CD14-positive monocyte (primary cell): Measurements from ENCODE around the gene DIRAS1. TPM values are rescaled to one million over a fixed set of nuclear protein-coding genes. Genes with fewer than 3 reads are reported as not detected.

Experiments
- DNase-seq, 3 donors: peaks; one replicate each; pipeline ENCODE4 v3.0.0-alpha.2; 2011 to 2022
- H2AFZ ChIP-seq: 2 replicates; pipeline ENCODE4 v1.6.0; 2012; ENCODE audit warnings: mild to moderate bottlenecking, low read depth, low read length, inconsistent platforms; ENCODE audit not compliant: insufficient read depth, poor library complexity, severe bottlenecking
- H3K27ac ChIP-seq, 2 donors: 1 replicate in 1 of 2; 2 replicates in 1 of 2; pipeline ENCODE4 v1.5.1; 2012 to 2013; ENCODE audit warnings: low read length in 2 of 2, control low read depth in 1 of 2, inconsistent platforms in 1 of 2, low read depth in 1 of 2, mild to moderate bottlenecking in 1 of 2
- H3K27me3 ChIP-seq, 2 donors: one replicate each; pipeline versions ENCODE4 v1.6.0 to v1.6.1; 2011 to 2013; ENCODE audit warnings: low read length in 2 of 2; ENCODE audit not compliant: control insufficient read depth in 2 of 2, insufficient read depth in 2 of 2
- H3K36me3 ChIP-seq, 2 donors: replicated peaks in 1 of 2; 1 replicate in 1 of 2; 2 replicates in 1 of 2; pipeline versions ENCODE4 v1.5.1 to v1.6.1; 2012 to 2013; ENCODE audit warnings: low read length in 2 of 2, control low read depth in 1 of 2, inconsistent platforms in 1 of 2, mild to moderate bottlenecking in 1 of 2; ENCODE audit not compliant: insufficient read depth in 2 of 2, control insufficient read depth in 1 of 2
- H3K4me1 ChIP-seq, 2 donors: 1 replicate in 1 of 2; 2 replicates in 1 of 2; pipeline versions ENCODE4 v1.5.1 to v1.6.1; 2012 to 2013; ENCODE audit warnings: low read length in 2 of 2, control low read depth in 1 of 2, inconsistent platforms in 1 of 2, mild to moderate bottlenecking in 1 of 2, moderate library complexity in 1 of 2; ENCODE audit not compliant: insufficient read depth in 2 of 2, control insufficient read depth in 1 of 2
- H3K4me2 ChIP-seq: replicated peaks from 2 replicates; pipeline ENCODE3; 2012; ENCODE audit warnings: low read length, moderate library complexity, mild to moderate bottlenecking; ENCODE audit not compliant: poor library complexity, severe bottlenecking; ENCODE audit errors: extremely low read depth
- H3K4me3 ChIP-seq, 3 experiments: fragments of 200-600 bp in 1 of 3; sonication (generic) in 1 of 3; replicated peaks in 1 of 3; 1 replicate in 2 of 3; 2 replicates in 1 of 3; pipeline ENCODE4 v1.5.1; 2011 to 2013; ENCODE audit warnings: low read length in 3 of 3, mild to moderate bottlenecking in 3 of 3, control low read depth in 2 of 3, low read depth in 2 of 3, inconsistent platforms in 1 of 3, moderate library complexity in 1 of 3
- H3K79me2 ChIP-seq: 2 replicates; pipeline ENCODE4 v1.6.0; 2012; ENCODE audit warnings: mild to moderate bottlenecking, control low read depth, inconsistent platforms, low read length, moderate library complexity; ENCODE audit not compliant: insufficient read depth
- H3K9ac ChIP-seq: 2 replicates; pipeline ENCODE4 v1.6.0; 2017; ENCODE audit warnings: low read length, mild to moderate bottlenecking; ENCODE audit not compliant: insufficient read depth, poor library complexity, severe bottlenecking
- H3K9me3 ChIP-seq, 2 donors: replicated peaks in 1 of 2; 1 replicate in 1 of 2; 2 replicates in 1 of 2; pipeline versions ENCODE4 v1.5.1 to v1.6.1; 2012 to 2013; ENCODE audit warnings: low read length in 2 of 2, control low read depth in 1 of 2; ENCODE audit not compliant: control insufficient read depth in 1 of 2, insufficient read depth in 1 of 2
- H4K20me1 ChIP-seq: 2 replicates; pipeline ENCODE4 v1.6.0; 2012; ENCODE audit warnings: mild to moderate bottlenecking, low read length, control low read depth, moderate library complexity; ENCODE audit not compliant: insufficient read depth
- H3K27ac Mint-ChIP-seq, 7 donors: one replicate each; pipeline ENCODE4 v1.8.0; 2020; ENCODE audit warnings: mild to moderate bottlenecking in 7 of 7, mixed read lengths in 7 of 7, moderate library complexity in 6 of 7, inconsistent platforms in 2 of 7
- H3K27me3 Mint-ChIP-seq, 3 donors: one replicate each; pipeline ENCODE4 v1.8.0; 2021 to 2022; ENCODE audit warnings: low read depth in 3 of 3, mild to moderate bottlenecking in 3 of 3, mixed read lengths in 3 of 3, moderate library complexity in 3 of 3, inconsistent platforms in 1 of 3
- H3K36me3 Mint-ChIP-seq, 2 donors: one replicate each; pipeline ENCODE4 v1.8.0; 2020; ENCODE audit warnings: mixed read lengths in 2 of 2, inconsistent platforms in 1 of 2, mild to moderate bottlenecking in 1 of 2
- H3K4me1 Mint-ChIP-seq: one replicate; pipeline ENCODE4 v1.8.0; 2020; ENCODE audit warnings: mild to moderate bottlenecking, mixed read lengths
- H3K4me3 Mint-ChIP-seq, 2 donors: one replicate each; pipeline ENCODE4 v1.8.0; 2020; ENCODE audit warnings: mild to moderate bottlenecking in 2 of 2, mixed read lengths in 2 of 2, moderate library complexity in 1 of 2
- H3K9me3 Mint-ChIP-seq, 7 donors: one replicate each; pipeline ENCODE4 v1.8.0; 2020 to 2022; ENCODE audit warnings: mixed read lengths in 7 of 7, mild to moderate bottlenecking in 6 of 7, moderate library complexity in 6 of 7, inconsistent platforms in 2 of 7
- WGBS: methylation state at CpG from one replicate; pipeline ENCODE4 v1.1.5; 2013; ENCODE audit warnings: missing lambda C conversion rate; ENCODE audit not compliant: insufficient coverage; 5-methylcytosine and 5-hydroxymethylcytosine counted together
- intact Hi-C, 2 donors: fragments of 100-400 bp; cut with micrococcal nuclease; formaldehyde crosslinking; loops; one replicate each; pipeline versions ENCODE4 v1.15.0 to v1.15.1; 2023
- polyA plus RNA-seq, 3 donors: library from polyadenylated mRNA; depleted of rRNA in 1 of 3; unstranded in 2 of 3; stranded (reverse) in 1 of 3; fragments of 300-500 nt in 2 of 3; fragments of >200 nt in 1 of 3; fragmentation: Illumina TruSeq in 2 of 3; gene quantifications; 1 replicate in 2 of 3; 2 replicates in 1 of 3; pipeline ENCODE4 v1.2.3, GENCODE V29; 2012 to 2021
- TF ChIP-seq, protein P1 (sequence below): fragments of 200-600 bp; IDR thresholded peaks from one replicate; pipeline ENCODE4 v1.8.0; 2022; ENCODE audit warnings: antibody characterized with exemption, mild to moderate bottlenecking

Gene DIRAS1
- polyA plus RNA-seq, 3 donors: 0.04 TPM; not detected in 2

GRCh38 chr19:2750808-2751437 lies 29.8 kb upstream of the DIRAS1 start:
- no peak overlapping the region for H3K4me3 ChIP-seq
- peaks cover 2 to 8% (median 8%) of the 10 kb centered on the region in 3 donors for H3K27me3 Mint-ChIP-seq
- intact Hi-C loops: no loop called here

DNA sequence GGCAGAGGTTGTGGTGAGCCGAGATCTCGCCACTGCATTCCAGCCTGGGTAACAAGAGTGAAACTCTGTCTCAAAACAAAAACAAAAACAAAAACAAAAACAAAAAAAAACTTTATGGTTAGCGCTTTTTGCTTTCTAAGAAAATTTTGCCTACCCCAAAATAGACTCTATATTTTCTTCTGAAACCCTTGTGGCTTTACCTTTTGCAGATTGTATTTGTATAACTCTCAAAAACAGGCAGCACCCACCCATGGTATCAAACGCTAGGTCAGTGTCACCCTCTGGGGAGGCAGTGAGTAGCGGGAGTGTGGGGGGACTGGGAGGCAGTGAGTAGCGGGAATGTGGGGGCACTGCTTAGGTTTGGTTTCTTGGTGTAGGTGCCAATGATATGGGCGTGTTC lies 26.2 kb upstream of the DIRAS1 start:
- H3K4me1 ChIP-seq: peaks cover 7 to 10% of the 10 kb centered on the region in 2 donors
- DNase-seq: no peak
- H3K36me3 ChIP-seq: no peaks in the 10 kb centered on the region
- TF ChIP-seq, protein P1, sequence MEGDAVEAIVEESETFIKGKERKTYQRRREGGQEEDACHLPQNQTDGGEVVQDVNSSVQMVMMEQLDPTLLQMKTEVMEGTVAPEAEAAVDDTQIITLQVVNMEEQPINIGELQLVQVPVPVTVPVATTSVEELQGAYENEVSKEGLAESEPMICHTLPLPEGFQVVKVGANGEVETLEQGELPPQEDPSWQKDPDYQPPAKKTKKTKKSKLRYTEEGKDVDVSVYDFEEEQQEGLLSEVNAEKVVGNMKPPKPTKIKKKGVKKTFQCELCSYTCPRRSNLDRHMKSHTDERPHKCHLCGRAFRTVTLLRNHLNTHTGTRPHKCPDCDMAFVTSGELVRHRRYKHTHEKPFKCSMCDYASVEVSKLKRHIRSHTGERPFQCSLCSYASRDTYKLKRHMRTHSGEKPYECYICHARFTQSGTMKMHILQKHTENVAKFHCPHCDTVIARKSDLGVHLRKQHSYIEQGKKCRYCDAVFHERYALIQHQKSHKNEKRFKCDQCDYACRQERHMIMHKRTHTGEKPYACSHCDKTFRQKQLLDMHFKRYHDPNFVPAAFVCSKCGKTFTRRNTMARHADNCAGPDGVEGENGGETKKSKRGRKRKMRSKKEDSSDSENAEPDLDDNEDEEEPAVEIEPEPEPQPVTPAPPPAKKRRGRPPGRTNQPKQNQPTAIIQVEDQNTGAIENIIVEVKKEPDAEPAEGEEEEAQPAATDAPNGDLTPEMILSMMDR: no peak
- intact Hi-C loops: loop anchor here in 1 of 2 donors (10.0 kb wide), 1 partner anchor 283 kb away; no protein-coding TSS in a partner anchor
- no peaks in the 10 kb centered on the region for H3K27me3 ChIP-seq
- H3K9ac ChIP-seq: no peak overlapping the region
- H3K27ac Mint-ChIP-seq: peak overlapping the region in 1 of 7 donors; percentile 7
- no peak overlapping the region for H3K4me2 ChIP-seq
- H3K9me3 ChIP-seq: no peaks in the 10 kb centered on the region
- H3K9me3 Mint-ChIP-seq: no peaks in the 10 kb centered on the region
- H3K27ac ChIP-seq: no peak overlapping the region
- H2AFZ ChIP-seq: no peak overlapping the region
- no peaks in the 10 kb centered on the region for H4K20me1 ChIP-seq
- H3K4me3 Mint-ChIP-seq: no peak overlapping the region
- WGBS: 93% methylated on average over 5 of the region's 7 CpGs
- H3K36me3 Mint-ChIP-seq: no peaks in the 10 kb centered on the region
- H3K27me3 Mint-ChIP-seq: peaks cover 8 to 12% (median 10%) of the 10 kb centered on the region in 3 donors
- no peak overlapping the region for H3K4me3 ChIP-seq
- H3K4me1 Mint-ChIP-seq: peaks cover 7% of the 10 kb centered on the region
- H3K79me2 ChIP-seq: no peaks in the 10 kb centered on the region

More at GRCh38 chr19:2750808-2751437, 29.8 kb upstream of the DIRAS1 start:
- Mint-ChIP-seq H3K27ac (no peak overlapping the region), H3K4me1 (peaks cover 7% of the 10 kb centered on the region), H3K9me3 (no peaks in the 10 kb centered on the region), H3K4me3 (no peak overlapping the region), H3K36me3 (peaks cover 14 to 28% of the 10 kb centered on the region in 2 donors)
- Histone ChIP-seq H3K36me3 (peaks cover 20 to 28% of the 10 kb centered on the region in 2 donors), H3K27me3 (no peaks in the 10 kb centered on the region), H2AFZ (no peak overlapping the region), H4K20me1 (no peaks in the 10 kb centered on the region), H3K9me3 (no peaks in the 10 kb centered on the region), H3K79me2 (no peaks in the 10 kb centered on the region), H3K9ac (no peak overlapping the region), H3K4me1 (peaks cover 7 to 10% of the 10 kb centered on the region in 2 donors), H3K27ac (no peak overlapping the region), H3K4me2 (no peak overlapping the region)
- 38% methylated on average over 16 of the region's 17 CpGs for WGBS
- TF ChIP-seq, protein P1: no peak
- no peak for DNase-seq
